GM12878 (cell line): ENCODE results near the gene NUMBL. TPM values are rescaled to one million over a fixed set of nuclear protein-coding genes. Genes with fewer than 3 reads are reported as not detected.
A peak's percentile ranks its signal among the peaks of the same experiment; 100 is the strongest.

Experiments
- ATF7 ChIP-seq: fragments of 450-650 bp; IDR thresholded peaks from 2 replicates; pipeline ENCODE4 v1.6.1; 2016; ENCODE audit warnings: low read depth, mild to moderate bottlenecking
- BACH1 ChIP-seq: fragments of 450-650 bp; IDR thresholded peaks from 2 replicates; pipeline ENCODE4 v1.6.1; 2017; ENCODE audit warnings: mild to moderate bottlenecking, borderline replicate concordance
- BRCA1 ChIP-seq: IDR thresholded peaks from 2 replicates; pipeline ENCODE4 v1.6.1; 2011; ENCODE audit warnings: low read depth, low read length, improper control_type of control experiment
- CBFB ChIP-seq: IDR thresholded peaks from 2 replicates; pipeline ENCODE4 v1.6.1; 2016; ENCODE audit warnings: antibody characterized with exemption, low read depth
- CREM ChIP-seq: IDR thresholded peaks from 2 replicates; pipeline ENCODE4 v1.6.1; 2014; ENCODE audit warnings: antibody characterized with exemption, low read depth
- DPF2 ChIP-seq: fragments of 450-650 bp; IDR thresholded peaks from 2 replicates; pipeline ENCODE4 v1.6.1; 2017; ENCODE audit warnings: mild to moderate bottlenecking
- EED ChIP-seq: sonication (generic); IDR thresholded peaks from 2 replicates; pipeline ENCODE4 v1.6.1; 2016; ENCODE audit warnings: antibody characterized with exemption, low read depth
- ELK1 ChIP-seq: IDR thresholded peaks from 2 replicates; pipeline ENCODE4 v1.6.1; 2012; ENCODE audit warnings: low read depth, low read length, improper control_type of control experiment
- IKZF2 ChIP-seq, 2 experiments: fragments of 450-650 bp; IDR thresholded peaks; 2 replicates each; pipeline ENCODE4 v1.6.1; 2017; ENCODE audit warnings: mild to moderate bottlenecking in 2 of 2, moderate library complexity in 2 of 2
- IRF4 ChIP-seq: IDR thresholded peaks from 2 replicates; pipeline ENCODE4 v1.6.1; 2011; ENCODE audit warnings: low read depth, low read length
- MEF2B ChIP-seq: fragments of 450-650 bp; IDR thresholded peaks from 2 replicates; pipeline ENCODE4 v1.6.1; 2018; ENCODE audit warnings: mild to moderate bottlenecking, moderate library complexity; ENCODE audit not compliant: partially characterized antibody, poor library complexity, severe bottlenecking
- MLLT1 ChIP-seq: fragments of 450-650 bp; IDR thresholded peaks from 2 replicates; pipeline ENCODE4 v1.6.1; 2016; ENCODE audit warnings: mild to moderate bottlenecking
- PAX5 ChIP-seq: IDR thresholded peaks from 2 replicates; pipeline ENCODE4 v1.6.1; 2011; ENCODE audit warnings: low read depth, low read length, borderline replicate concordance
- PBX3 ChIP-seq: IDR thresholded peaks from 2 replicates; pipeline ENCODE4 v1.6.1; 2011; ENCODE audit warnings: mild to moderate bottlenecking, low read depth, low read length, moderate library complexity; ENCODE audit not compliant: insufficient replicate concordance
- RUNX3 ChIP-seq: IDR thresholded peaks from 2 replicates; pipeline ENCODE4 v1.6.1; 2012; ENCODE audit warnings: low read length, inconsistent platforms
- SMAD1 ChIP-seq: fragments of 450-650 bp; IDR thresholded peaks from 2 replicates; pipeline ENCODE4 v1.6.1; 2018; ENCODE audit warnings: mild to moderate bottlenecking, low read depth; ENCODE audit not compliant: partially characterized antibody
- SMARCA5 ChIP-seq: fragments of 450-650 bp; IDR thresholded peaks from 2 replicates; pipeline ENCODE4 v1.6.1; 2017; ENCODE audit warnings: mild to moderate bottlenecking
- SPI1 ChIP-seq: IDR thresholded peaks from 2 replicates; pipeline ENCODE4 v1.6.1; 2011; ENCODE audit warnings: low read depth, mild to moderate bottlenecking, low read length, moderate library complexity, borderline replicate concordance; ENCODE audit not compliant: insufficient read depth
- TCF12 ChIP-seq: IDR thresholded peaks from 2 replicates; pipeline ENCODE4 v1.6.1; 2011; ENCODE audit warnings: low read depth, mild to moderate bottlenecking, low read length
- polyA plus RNA-seq, 11 experiments: library from polyadenylated mRNA; depleted of rRNA in 4 of 11; unstranded in 6 of 11; stranded (reverse) in 5 of 11; fragments of >200 nt; fragmentation: Nextera tagmentation in 4 of 11; fragmentation: Illumina TruSeq in 1 of 11; extraction: Ambion mirVana in 4 of 11; extraction: Trizol in 1 of 11; gene quantifications; 1 replicate in 1 of 11; 2 replicates in 10 of 11; pipeline versions ENCODE4 v1.2.1 to v1.2.3, GENCODE V29; 2011 to 2016; ENCODE audit warnings: inconsistent platforms in 2 of 11, missing spikeins in 2 of 11, low read depth in 1 of 11
- total RNA-seq, 4 experiments: library from RNA; depleted of rRNA in 3 of 4; stranded (reverse); fragments of >200 nt in 3 of 4; fragmentation: Illumina TruSeq in 1 of 4; extraction: Trizol in 1 of 4; gene quantifications; 2 replicates each; pipeline versions ENCODE4 v1.2.1 to v1.2.3, GENCODE V29; 2013 to 2021

NUMBL gene
- total and polyA plus RNA-seq, 10 of the 15 experiments (the other 5 are each of a cell fraction or from before 2014, with no cell fraction given), result 0.16 to 9.4 (median 1.9) TPM

- peak; percentile 63; the same call in 1 of the 2 replicates for TF ChIP-seq PAX5
- TF ChIP-seq MEF2B, result peak; percentile 15
- TF ChIP-seq IRF4, result no peak
- TF ChIP-seq SMAD1, result no peak
- peak; percentile 67 for TF ChIP-seq PBX3
- peak in 1 of 2 experiments; percentile 24; a peak in 2 of 4 replicates for TF ChIP-seq IKZF2 (IDR thresholded peaks at IDR 0.05)
- peak; percentile 86 for TF ChIP-seq RUNX3
- no peak for TF ChIP-seq BRCA1
- 0 out of 2 replicates have a peak, but pooled peaks have one; percentile 61 for TF ChIP-seq SMARCA5
- peak; percentile 65; the same call in 1 of the 2 replicates for TF ChIP-seq TCF12
- peak; percentile 83 for TF ChIP-seq CREM
- no peak for TF ChIP-seq EED
- TF ChIP-seq BACH1, result no peak
- TF ChIP-seq ATF7, result peak; percentile 82
- peak; percentile 75 for TF ChIP-seq MLLT1
- 0 out of 2 replicates have a peak, but pooled peaks have one; percentile 64 for TF ChIP-seq DPF2
- peak; percentile 80 for TF ChIP-seq SPI1
- peak; percentile 37; the same call in 1 of the 2 replicates for TF ChIP-seq CBFB
- TF ChIP-seq ELK1, result no peak
Measured at GRCh38 chr19:40687525-40688016, 2.9 kb downstream of the NUMBL start (continued).
